ENCODE results near the gene TAMALIN.

The TAMALIN gene

DNA sequence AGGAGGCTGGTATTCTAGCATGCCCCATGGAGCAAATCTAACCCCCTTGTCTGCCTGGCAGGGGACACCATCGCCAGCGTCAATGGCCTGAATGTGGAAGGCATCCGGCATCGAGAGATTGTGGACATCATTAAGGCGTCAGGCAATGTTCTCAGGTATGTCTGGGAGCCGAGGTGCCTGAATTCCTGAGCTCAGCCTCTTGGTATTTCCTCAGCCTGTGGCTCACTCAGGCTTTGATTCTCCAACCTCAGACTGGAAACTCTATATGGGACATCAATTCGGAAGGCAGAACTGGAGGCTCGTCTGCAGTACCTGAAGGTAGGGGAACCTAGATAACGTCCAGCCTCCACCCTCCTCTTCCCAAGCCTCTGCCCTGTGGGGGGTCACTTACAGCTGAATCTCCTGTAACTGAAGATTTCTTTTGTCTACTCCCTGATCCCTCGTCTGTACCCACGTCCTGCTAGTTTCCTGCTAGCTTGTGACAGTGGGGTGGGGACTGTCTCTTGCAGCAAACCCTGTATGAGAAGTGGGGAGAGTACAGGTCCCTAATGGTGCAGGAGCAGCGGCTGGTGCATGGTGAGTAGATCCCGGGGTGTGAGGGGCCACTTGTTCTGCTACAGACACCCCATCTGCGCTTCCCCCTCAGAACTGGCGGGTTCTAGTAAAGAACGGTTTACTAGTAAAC lies 7.0 kb downstream of the TAMALIN start:
- no peak for DNase-seq (ENCODE audit: low read depth in 3 of 3, low spot score in 1 of 3)

DNA sequence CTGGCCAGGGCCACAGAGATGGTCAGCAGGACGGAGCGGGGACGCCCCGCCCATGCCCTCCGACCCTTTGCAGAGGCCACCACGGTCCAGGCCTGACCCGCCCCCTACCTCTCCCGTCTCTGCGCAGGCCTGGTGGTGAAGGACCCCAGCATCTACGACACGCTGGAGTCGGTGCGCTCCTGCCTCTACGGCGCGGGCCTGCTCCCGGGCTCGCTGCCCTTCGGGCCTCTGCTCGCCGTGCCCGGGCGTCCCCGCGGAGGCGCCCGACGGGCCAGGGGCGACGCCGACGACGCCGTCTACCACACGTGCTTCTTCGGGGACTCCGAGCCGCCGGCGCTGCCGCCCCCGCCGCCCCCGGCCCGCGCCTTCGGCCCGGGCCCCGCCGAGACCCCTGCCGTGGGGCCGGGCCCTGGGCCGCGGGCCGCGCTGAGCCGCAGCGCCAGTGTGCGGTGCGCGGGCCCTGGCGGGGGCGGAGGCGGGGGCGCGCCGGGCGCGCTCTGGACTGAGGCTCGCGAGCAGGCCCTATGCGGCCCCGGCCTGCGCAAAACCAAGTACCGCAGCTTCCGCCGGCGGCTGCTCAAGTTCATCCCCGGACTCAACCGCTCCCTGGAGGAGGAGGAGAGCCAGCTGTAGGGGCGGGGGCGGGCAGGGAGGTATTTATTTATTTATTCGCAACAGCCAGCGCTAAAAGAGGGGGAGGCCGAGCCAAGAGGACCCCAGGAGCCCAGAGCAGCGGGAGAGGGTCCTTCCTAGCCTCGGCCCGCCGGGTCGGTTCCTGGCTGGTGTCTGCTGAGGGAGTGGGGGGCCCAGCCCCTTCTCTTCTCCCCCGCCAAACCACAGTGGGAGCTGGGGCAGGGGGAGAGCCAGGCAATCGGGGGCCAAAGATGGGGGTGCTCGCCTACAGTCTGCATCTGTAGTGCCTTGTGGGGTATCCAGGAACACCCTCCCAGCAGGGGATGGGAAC lies 8.1 kb downstream of the TAMALIN start:
- DNase-seq (ENCODE audit: low read depth in 3 of 3, low spot score in 1 of 3) = no peak

DNA sequence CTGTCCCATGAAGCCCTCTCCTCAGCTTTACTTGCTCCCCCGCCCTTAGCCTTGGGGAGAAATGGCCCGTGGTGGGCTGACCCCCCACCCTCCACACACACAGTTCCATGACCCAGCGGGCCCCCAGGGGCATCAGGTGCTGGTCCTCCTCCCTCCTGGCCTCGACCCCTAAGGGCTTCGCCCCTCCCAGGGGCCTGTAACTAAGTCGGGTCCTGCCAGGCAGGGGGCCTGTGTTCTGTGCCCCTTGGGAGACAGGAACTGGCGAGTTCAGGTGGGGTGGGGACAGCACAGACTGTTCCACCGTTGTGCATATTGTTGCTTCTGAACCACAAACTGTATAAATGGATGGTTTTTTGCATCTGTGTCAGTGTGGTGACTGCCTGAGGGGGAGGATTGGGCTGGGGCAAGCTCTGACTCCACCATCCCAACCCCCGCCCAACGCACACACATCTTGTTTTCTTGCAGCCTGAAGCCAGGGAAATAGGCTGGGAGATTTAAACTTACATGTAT lies 8.8 kb downstream of the TAMALIN start:
- DNase-seq (ENCODE audit: low read depth in 3 of 3, low spot score in 1 of 3) = no peak

DNA sequence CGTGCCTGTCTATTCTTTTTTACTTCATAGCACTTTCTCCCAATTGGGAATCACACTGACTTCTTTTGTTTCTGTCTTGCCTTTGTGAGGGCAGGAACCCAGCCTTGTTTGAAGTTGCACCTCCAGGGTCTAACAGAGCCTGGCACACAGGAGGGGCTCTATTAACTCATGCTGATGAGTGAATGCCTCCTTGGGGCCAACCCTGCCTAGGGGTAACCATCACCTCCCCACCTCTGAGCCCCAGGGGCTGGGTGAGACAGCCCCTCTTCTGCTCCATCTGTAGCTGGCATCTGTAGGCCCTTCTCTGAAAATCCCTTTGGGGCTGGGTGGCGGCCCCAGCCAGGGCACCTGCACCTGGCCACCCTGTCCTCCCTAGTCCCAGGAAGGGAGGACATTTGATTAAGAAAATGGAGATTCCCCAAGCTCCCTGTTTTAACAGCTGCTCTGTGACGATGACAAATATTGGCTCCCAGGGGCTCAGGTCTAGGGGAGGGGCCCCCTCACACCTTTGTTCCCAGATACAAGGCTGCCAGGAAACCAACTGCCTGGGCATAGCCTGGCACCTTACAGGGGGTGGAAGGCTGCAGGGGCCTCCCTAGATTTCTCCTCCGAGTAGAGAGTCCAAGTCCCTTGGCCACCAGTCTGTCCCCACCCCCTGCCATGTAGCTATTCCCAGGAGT lies 11.8 kb downstream of the TAMALIN start:
- DNase-seq (ENCODE audit: low read depth in 3 of 3, low spot score in 1 of 3) = no peak

DNA sequence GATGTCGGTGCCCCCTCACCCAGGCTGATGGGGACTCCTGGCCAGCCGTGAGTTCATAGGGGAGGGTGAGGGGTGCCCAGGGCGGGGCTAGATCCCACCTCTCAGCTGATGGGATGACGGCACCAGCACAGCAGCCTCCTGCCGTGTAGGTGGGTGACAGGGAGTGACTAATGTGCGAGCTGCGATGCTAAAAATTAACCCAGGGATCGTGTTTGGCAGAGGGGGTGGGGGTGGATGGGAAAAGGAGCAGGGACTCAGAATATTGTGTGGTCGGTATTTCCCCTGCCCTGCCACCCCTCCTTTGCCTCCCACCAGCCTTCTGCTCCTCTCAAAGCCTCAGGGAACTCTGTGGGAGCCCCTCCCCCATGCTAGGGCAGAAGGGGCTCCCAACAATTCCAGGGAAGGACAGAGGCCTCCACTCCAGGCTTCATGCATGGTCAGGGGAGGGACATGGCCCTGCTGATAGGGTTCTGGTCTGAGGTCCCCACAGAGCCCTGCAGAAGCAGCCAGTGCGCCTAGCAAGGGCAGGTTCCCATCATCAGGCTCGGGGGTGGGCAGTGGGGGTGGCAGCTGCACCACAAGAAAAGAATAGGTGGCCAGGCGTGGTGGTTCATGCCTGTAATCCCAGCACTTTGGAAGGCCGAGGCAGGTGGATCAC lies 12.5 kb downstream of the TAMALIN start:
- no peak for DNase-seq (ENCODE audit: low read depth in 3 of 3, low spot score in 1 of 3)

DNA sequence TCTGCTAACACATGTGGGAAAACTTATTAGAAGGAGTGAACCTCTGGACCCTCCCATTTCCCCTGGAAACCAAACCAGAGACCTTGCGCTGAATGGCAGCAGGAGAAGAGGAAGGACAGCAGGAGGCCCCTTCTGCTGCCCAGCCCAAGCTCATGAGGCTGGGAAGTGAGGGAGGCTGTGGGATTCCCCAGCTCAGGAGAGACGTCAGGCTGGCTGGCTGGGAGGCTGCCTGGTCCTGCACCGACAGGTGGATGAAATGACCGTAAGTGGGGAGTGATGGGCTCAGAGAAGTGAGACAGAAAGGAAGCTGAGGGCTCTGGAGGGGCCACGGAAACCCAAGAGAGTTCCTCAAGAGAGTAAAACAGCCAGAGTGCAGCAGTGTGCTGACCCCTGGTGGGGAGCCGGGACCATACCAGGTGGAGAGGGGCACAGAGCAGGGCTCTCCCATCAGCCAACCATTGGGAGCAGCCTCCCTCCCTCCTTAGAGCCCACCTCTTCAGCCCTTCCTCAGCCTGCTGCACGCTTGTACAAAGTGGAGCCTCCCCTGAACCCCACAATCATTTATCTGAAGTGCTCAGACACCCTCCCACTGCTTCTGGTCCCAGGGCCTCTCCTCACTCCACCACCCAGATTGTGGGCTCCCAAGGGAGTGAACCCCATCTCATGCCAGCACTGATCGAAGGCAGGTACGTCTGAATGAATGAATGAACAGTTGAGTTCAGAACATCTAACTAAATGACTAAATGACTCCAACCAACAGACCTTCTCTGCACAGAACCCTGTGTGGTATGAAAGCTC lies 14.0 kb downstream of the TAMALIN start:
- DNase-seq (ENCODE audit: low read depth in 3 of 3, low spot score in 1 of 3) = peak in 1 of 3 donors; percentile 54

DNA sequence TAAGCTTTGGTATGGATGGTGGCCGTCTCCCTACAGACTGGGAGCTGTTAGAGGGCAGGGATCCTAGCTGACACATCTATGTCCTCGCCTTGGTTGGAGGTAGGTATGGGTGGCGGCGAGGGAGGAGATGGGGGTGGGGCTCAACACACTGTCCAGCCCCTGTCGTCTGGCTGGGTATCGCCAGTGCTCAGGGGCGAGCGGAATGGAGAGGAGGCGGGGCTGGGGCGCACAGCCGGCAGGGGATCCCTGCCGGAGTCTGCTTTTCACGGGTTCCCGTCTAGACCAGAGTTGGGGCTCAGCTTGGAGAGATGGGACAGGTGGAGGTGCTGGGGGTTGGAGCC lies 16.1 kb downstream of the TAMALIN start:
- no peak for DNase-seq (ENCODE audit: low read depth in 3 of 3, low spot score in 1 of 3)

DNA sequence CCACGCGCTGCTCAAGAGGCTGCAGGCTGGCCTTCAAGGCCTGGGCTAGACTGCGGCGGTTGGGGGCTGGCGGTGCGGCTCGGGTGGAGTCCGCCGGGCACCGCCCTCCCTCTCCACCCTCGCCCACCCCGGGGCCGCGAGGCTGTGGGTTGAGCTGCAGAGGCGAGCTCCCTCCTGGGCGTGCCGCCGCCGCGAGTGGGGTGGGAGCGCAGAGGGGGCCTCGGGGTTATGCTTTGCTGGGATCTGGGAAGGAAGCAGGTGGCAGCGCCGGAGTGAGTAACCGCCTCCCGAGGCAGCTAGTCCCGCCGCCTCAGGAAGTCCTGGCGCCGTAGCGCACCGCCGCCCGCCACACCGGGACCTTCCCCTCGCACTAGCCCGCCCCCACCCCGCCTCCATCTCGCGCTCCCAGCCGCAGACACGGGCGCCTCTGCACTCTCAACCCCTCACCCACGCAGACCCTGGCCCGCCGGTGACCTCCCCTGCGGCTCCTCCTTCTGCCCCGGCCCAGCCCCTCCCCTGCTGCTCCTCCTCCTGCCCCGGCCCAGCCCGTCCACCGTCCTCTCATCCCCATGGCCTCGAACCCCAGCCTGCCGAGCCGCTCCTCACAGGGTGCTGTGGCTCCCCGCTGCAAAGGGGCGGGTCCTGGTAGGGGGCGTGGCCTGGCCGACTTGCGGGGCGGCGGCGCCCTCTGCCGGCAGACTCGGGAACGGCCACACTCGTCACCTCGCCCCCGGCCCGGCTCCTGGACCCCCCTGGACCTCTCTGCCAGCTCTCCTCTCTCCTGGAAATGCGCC lies 16.6 kb downstream of the TAMALIN start:
- peak; percentile 77 to 90 (median 81) for DNase-seq (ENCODE audit: low read depth in 3 of 3, low spot score in 1 of 3)

DNA sequence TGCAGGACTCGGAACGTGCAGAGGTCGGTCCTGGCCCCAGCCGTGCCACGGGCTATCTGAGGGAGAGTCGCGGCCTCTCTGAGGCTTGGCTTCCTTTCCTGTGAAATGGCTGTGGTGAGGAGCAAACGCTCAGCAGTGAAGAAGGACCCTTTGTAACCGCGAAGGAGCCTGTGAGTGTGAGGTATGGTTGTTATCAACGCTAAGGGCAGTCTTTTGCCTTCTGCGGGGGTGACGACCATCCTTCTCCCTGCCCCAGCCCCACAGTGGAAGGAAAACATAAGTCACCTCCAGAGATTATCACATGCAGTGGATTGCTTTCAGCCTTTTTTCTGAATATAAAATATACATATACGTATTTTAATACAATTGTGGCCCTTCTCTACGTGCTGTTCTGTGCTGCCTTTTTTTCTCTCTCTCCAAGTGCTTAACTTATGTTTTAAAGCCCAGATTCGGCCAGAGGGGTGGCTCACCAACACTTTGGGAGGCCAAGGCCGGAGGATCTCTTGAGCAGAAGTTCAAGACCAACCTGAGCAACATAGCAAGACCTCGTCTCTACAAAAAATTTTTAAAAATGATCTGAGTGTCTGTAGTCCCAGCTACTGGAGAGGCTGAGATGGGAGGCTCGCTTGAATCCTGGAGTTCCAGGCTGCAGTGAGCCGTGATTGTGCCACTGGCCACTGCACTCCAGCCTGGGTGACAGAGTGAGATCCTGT lies 17.4 kb downstream of the TAMALIN start:
- DNase-seq (ENCODE audit: low read depth in 3 of 3, low spot score in 1 of 3) = no peak

DNA sequence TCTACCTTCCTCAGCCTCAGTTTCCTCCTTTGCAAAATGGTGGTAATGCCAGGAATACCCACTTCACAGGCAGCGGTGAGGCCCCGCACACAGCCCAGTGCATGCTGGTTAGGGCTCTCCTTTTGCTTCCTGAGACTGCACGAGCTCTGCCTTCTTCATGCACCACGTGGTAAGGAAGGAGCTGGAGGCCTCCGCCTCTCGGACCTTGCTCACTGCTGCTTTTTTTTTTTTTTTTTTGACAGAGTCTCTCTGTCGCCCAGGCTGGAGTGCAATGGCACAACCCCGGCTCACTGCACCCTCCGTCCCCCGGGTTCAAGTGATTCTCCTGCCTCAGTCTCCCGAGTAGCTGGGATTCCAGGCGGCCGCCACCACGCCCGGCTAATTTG lies 18.1 kb downstream of the TAMALIN start:
- no peak for DNase-seq (ENCODE audit: low read depth in 3 of 3, low spot score in 1 of 3)

DNA sequence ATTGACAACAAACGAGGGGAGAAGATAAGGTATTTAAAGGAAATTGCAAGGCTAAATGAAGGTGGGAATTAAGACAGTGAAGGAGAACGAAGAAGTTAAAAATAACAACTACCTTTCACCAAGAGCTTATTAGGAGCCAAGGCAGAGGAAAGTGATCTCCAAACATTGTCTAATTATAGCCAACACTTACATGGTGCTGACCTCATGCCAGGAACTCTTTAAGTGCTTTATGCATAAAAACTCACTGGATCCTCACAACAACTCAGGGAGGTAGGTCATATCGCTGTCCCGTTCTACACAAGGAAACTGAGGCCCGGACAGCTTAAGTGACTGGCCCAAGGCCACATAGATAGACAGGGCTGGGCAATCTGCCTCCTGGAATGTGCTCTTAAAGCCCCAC lies 19.5 kb downstream of the TAMALIN start:
- no peak for DNase-seq (ENCODE audit: low read depth in 3 of 3, low spot score in 1 of 3)

DNA sequence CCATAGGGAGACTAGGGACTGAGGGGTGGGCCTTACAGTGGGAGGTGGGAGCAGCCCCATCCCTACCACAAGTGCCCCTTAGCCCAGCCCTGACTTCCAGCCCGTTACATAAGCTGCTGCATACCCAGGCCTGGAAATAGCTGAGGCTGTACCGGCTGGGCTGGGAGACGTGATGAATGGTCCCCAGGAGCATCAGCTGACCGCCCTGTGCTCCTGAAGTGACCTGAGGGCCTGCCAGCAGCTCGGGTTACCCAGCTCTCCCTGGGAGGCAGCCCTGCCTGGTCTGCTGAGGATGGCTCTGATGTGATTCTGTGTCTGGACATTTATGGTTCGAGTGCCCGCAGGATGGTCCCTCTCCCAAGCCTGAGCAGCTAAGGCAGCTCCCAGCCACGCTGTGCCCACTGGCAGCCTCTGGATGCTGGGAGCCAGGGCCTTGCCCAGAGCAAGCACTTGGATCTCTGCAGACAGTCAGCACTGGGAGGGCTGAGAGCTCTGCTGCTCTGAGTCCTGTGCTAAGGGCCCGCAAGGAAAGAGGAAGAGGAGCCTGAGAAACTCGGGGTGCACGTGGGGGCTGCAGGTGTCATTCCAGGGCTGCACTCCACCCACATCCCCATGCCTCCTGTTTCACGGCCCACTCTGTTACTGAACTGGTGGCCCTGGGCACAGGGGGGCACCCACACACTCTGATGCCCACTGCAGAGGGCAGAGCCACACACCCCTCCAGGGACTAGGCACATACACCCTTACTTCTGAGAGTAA lies 20.5 kb downstream of the TAMALIN start:
- DNase-seq (ENCODE audit: low read depth in 3 of 3, low spot score in 1 of 3) = no peak

DNA sequence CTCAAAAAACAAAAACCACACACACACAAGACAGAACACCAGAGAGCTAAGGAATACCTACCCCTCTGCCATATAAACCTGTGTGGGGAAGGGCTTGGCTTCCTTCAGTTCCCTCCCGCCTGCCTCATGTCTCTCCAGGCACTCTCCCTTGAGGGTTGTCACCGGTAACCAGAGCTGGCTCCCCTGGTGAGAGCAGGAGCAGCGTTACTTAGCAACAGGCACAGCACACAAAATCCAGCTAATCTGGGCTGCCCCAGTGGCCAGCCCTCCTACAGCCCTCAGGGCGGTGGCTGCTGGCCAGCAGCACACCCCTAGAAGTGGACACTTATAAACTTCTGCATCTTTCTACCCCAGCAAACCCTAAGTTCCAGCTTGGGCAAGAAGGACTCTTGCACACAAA lies 22.9 kb downstream of the TAMALIN start:
- no peak for DNase-seq (ENCODE audit: low read depth in 3 of 3, low spot score in 1 of 3)

DNA sequence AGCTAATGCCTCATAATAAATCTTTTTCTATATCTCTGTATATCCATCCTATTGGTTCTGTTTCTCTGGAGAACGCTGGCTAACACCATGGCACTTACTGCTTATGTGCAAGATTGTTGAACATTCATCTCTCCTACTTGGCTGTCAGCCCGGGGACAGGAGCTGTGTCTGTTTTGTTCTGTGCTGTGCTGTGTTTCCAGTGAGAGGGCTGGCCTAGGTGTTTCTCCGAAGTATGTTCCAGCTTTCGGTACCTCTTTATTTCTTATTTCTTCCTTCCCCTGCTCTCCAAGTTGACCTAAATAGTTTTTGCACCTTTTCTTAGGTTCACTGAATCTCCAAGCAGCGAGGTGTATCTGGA lies 25.7 kb downstream of the TAMALIN start:
- no peak for DNase-seq (ENCODE audit: low read depth in 3 of 3, low spot score in 1 of 3)

DNA sequence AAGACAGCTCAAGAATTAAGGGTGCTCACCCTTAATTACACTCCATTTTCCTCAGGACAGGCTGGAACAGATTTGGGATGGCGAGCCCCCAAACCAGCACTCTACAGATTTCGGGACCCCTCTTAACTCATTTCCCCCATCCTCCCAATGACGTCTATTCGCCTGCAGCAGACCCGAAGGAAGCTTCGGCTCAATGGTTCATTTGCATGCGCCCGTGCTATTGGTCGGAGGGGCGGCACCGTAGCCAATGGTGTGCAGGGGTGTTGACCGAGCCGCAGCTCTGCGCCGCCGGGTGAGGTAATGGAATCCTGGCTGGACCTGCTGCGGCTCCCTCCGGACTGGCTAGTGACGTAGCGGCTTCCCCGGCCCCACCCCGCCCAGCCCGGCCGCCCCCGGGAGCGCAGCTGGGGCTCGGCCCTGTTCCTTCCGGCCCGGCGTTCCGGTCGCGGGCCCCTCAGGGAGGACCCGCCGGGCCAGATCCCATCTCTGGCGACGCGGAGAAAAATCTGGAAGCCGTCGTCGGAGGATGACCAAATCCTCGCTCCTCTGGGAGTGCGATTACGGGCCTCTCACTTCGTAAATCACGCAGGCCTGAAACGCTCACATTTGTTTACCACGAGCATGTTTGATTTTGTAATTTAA lies 26.2 kb downstream of the TAMALIN start:
- peak; percentile 72 to 76 (median 73) for DNase-seq (ENCODE audit: low read depth in 3 of 3, low spot score in 1 of 3)

DNA sequence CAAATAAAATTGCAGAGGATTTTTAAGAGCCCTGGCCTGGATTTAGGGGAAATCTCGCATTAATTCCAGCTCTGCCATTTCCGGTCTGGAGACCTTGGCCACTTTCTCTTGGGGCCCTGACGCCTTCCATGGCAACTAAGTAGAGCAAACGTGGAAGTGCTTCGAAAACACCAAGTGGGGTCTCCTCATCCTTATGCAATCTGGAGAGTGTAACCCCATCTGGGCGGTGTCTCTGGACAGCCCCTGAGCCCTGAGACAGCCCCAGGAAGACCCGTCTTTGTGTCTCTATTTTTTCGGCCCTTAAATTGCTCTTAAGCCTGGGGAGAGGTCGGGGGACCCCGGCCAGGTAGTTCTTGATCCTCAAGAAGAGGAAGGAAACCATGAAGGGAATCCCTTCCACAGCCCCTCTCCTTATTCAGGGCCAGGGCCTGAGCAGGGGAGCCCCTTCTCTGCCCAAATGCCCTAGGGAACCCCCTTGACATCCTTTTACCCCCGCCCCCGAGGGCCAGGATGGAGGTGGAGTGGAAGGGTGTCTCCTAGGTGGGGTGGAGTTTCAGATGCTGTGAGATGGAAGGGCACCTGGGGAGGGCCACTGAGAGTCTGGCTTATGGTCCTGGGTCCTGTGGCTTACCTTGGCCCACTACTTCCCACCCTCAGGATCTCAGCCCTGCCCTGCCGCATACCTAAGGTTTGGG lies 26.8 kb downstream of the TAMALIN start:
- DNase-seq (ENCODE audit: low read depth in 3 of 3, low spot score in 1 of 3) = no peak

DNA sequence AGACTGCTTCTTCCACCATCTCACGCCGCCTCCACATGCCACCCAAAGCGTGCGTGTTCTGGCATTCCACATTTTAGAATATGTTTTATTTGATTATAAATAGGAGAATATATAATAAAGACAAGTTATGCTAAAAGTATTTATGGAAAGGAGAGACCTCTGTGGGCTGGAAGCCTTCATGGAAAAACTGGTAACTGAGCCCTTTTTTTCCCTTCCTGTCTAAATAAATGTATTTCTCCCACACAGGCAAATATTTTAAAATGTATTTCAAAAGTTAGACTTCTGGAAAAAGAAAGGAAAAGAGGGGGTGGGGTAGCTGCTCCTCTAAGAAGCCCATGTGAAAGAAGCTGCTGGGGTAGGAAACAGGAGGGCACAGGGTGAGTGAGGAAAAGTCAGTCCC lies 28.4 kb downstream of the TAMALIN start:
- no peak for DNase-seq (ENCODE audit: low read depth in 3 of 3, low spot score in 1 of 3)

All from stimulated activated CD4-positive, alpha-beta T cell treated with anti-CD3 and anti-CD28 coated beads, TNF-alpha, amount 100 ng/mL, for 1 hour (primary cell).